DOHH2 (cell line): ENCODE data around the gene SAFB.

ENCODE experiments used
- H3F3A ChIP-seq: fragments of 200-600 bp; sonication (generic), shearing (Covaris generic); 2 replicates; pipeline ENCODE4 v1.6.0; 2016; ENCODE audit warnings: antibody characterized with exemption, mild to moderate bottlenecking; ENCODE audit not compliant: control insufficient read depth, insufficient read depth
- H3K27ac ChIP-seq: fragments of 200-600 bp; sonication (generic); 2 replicates; pipeline ENCODE4 v1.5.1; 2014; ENCODE audit warnings: low read depth, mild to moderate bottlenecking, low read length, moderate library complexity
- H3K27me3 ChIP-seq: fragments of 200-600 bp; sonication (generic); 2 replicates; pipeline ENCODE4 v1.6.1; 2014; ENCODE audit warnings: mild to moderate bottlenecking, low read length, mixed read lengths; ENCODE audit not compliant: control insufficient read depth
- H3K36me3 ChIP-seq: fragments of 200-600 bp; sonication (generic); 2 replicates; pipeline ENCODE4 v1.6.1; 2014; ENCODE audit warnings: mild to moderate bottlenecking, low read length, moderate library complexity, mixed read lengths; ENCODE audit not compliant: control insufficient read depth
- H3K4me1 ChIP-seq: fragments of 200-600 bp; sonication (generic); 2 replicates; pipeline ENCODE4 v1.6.1; 2014; ENCODE audit warnings: mild to moderate bottlenecking, low read length, mixed read lengths; ENCODE audit not compliant: control insufficient read depth
- H3K4me2 ChIP-seq: fragments of 200-600 bp; sonication (generic); 2 replicates; pipeline ENCODE4 v1.6.0; 2014; ENCODE audit warnings: mild to moderate bottlenecking, low read length, moderate library complexity
- H3K4me3 ChIP-seq: fragments of 200-600 bp; sonication (generic); 2 replicates; pipeline ENCODE4 v1.5.1; 2014; ENCODE audit warnings: mild to moderate bottlenecking, low read length, mixed read lengths
- H3K79me2 ChIP-seq: fragments of 200-600 bp; sonication (generic); 2 replicates; pipeline ENCODE4 v1.6.1; 2014; ENCODE audit warnings: mild to moderate bottlenecking, low read length, mixed read lengths; ENCODE audit not compliant: control insufficient read depth
- H3K9me2 ChIP-seq: fragments of 200-600 bp; sonication (generic); replicated peaks from 2 replicates; pipeline ENCODE4 v1.6.1; 2014; ENCODE audit warnings: mild to moderate bottlenecking, low read length, mixed read lengths; ENCODE audit not compliant: control insufficient read depth
- H3K9me3 ChIP-seq: fragments of 200-600 bp; sonication (generic); 2 replicates; pipeline ENCODE4 v1.6.1; 2014; ENCODE audit warnings: antibody characterized with exemption, low read length, mixed read lengths; ENCODE audit not compliant: control insufficient read depth, insufficient read depth
- H4K20me1 ChIP-seq: fragments of 200-600 bp; sonication (generic); 2 replicates; pipeline ENCODE4 v1.6.0; 2014; ENCODE audit warnings: low read depth, mild to moderate bottlenecking, antibody characterized with exemption, low read length, moderate library complexity; ENCODE audit not compliant: control insufficient read depth, insufficient read depth
- CTCF ChIP-seq: fragments of 200-600 bp; sonication (generic); IDR thresholded peaks from one replicate; pipeline ENCODE4 v1.5.1; 2014; ENCODE audit warnings: antibody characterized with exemption, mild to moderate bottlenecking, low read depth, low read length; ENCODE audit not compliant: poor library complexity, severe bottlenecking
- EZH2phosphoT487 ChIP-seq: fragments of 200-600 bp; sonication (generic); IDR thresholded peaks from 2 replicates; pipeline ENCODE4 v1.6.1; 2017; ENCODE audit warnings: borderline replicate concordance, mild to moderate bottlenecking, antibody characterized with exemption, low read length, moderate library complexity, mixed read lengths

SAFB gene

DNA sequence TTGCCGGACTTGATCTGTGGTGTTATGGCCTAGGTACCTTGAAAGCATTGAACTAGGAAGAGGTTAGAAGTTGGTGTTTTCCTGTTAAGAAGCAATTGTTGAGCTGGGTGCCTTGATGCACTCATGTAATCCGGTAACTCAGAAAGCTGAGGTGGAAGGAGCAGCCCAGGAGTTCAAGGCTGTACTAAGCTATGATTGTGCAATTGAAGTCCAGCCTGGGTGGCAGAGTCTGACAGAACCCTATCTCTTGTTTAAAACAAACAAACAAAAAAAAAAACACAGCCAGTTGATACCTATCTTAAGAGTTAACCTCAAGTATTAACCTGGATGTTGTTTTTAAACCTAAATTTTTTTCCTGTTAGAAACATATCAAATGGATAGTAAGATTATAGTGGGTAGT is 19.3 kb downstream of the SAFB start:
- no peak overlapping the region for H3K27ac ChIP-seq
- peaks cover 97% of the 10 kb centered on the region for H3K79me2 ChIP-seq
- H4K20me1 ChIP-seq = peaks cover 25% of the 10 kb centered on the region; the same call in 1 of the 2 replicates
- no peaks in the 10 kb centered on the region for H3K9me2 ChIP-seq
- peaks cover 6% of the 10 kb centered on the region; the same call in 1 of the 2 replicates for H3F3A ChIP-seq
- TF ChIP-seq CTCF = no peak
- TF ChIP-seq EZH2phosphoT487 = no peak
- H3K9me3 ChIP-seq = no peaks in the 10 kb centered on the region
- H3K4me2 ChIP-seq = no peak overlapping the region
- H3K4me3 ChIP-seq = no peak overlapping the region
- no peaks in the 10 kb centered on the region for H3K4me1 ChIP-seq
- no peaks in the 10 kb centered on the region for H3K27me3 ChIP-seq
- peaks cover 92% of the 10 kb centered on the region for H3K36me3 ChIP-seq

GRCh38 chr19:5643060-5643459 is 20.2 kb downstream of the SAFB start:
- no peaks in the 10 kb centered on the region for H3K27me3 ChIP-seq
- no peak overlapping the region for H3K4me2 ChIP-seq
- H3K9me3 ChIP-seq = no peaks in the 10 kb centered on the region
- peaks cover 25% of the 10 kb centered on the region; the same call in 1 of the 2 replicates for H4K20me1 ChIP-seq
- no peak overlapping the region for H3K27ac ChIP-seq
- no peaks in the 10 kb centered on the region for H3K9me2 ChIP-seq
- H3K36me3 ChIP-seq = peaks cover 92% of the 10 kb centered on the region
- H3K79me2 ChIP-seq = peaks cover 96% of the 10 kb centered on the region
- peaks cover 6% of the 10 kb centered on the region; the same call in 1 of the 2 replicates for H3F3A ChIP-seq
- H3K4me1 ChIP-seq = no peaks in the 10 kb centered on the region
- TF ChIP-seq EZH2phosphoT487 (no peak), CTCF (no peak)
- no peak overlapping the region for H3K4me3 ChIP-seq

DNA sequence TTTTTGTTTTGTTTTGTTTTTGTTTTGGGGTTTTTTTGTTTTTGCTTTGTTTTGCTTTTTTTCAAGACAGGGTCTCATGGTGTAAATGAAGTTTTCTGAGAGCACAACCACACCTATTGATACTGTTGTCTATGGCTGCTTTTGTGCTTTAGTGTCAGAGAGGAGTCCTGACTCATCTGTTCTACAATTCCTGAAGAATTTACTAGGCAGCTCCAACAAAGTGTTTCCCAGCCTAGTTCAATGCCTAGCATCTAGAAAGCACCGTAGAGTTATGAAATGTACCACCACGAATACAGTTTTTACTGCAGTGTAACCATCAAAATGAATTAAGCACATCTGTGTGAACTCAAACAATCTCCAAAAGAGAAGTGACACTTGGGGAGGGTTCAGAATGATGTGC is 21.2 kb downstream of the SAFB start:
- H3K4me1 ChIP-seq = no peaks in the 10 kb centered on the region
- H3K9me2 ChIP-seq = no peaks in the 10 kb centered on the region
- H4K20me1 ChIP-seq = peaks cover 25% of the 10 kb centered on the region; the same call in 1 of the 2 replicates
- H3K27me3 ChIP-seq = no peaks in the 10 kb centered on the region
- peaks cover 88% of the 10 kb centered on the region for H3K79me2 ChIP-seq
- no peak overlapping the region for H3K4me3 ChIP-seq
- H3F3A ChIP-seq = peaks cover 6% of the 10 kb centered on the region; the same call in 1 of the 2 replicates
- H3K36me3 ChIP-seq = peaks cover 92% of the 10 kb centered on the region
- TF ChIP-seq CTCF (no peak), EZH2phosphoT487 (no peak)
- H3K9me3 ChIP-seq = no peaks in the 10 kb centered on the region
- H3K4me2 ChIP-seq = no peak overlapping the region
- H3K27ac ChIP-seq = no peak overlapping the region
